ENCODE measurements around the gene RAB18.

Gene RAB18

GRCh38 chr10:27527666-27528295 lies 23.7 kb downstream of the RAB18 start:
- H3K27ac ChIP-seq: 0 out of 2 replicates have a peak overlapping the region, but pooled peaks have one; percentile 9
- TF ChIP-seq ZFX (IDR thresholded peaks at IDR 0.05; ENCODE audit: borderline replicate concordance) (no peak), CTCF (IDR thresholded peaks at IDR 0.05) (no peak)

- peak overlapping the region; percentile 72 for H3K27ac ChIP-seq
- TF ChIP-seq CTCF (IDR thresholded peaks at IDR 0.05) (no peak), ZFX (IDR thresholded peaks at IDR 0.05; ENCODE audit: borderline replicate concordance) (no peak)
Measured at GRCh38 chr10:27529010-27529783, 25.1 kb downstream of the RAB18 start.

- TF ChIP-seq CTCF (IDR thresholded peaks at IDR 0.05) (no peak), ZFX (IDR thresholded peaks at IDR 0.05; ENCODE audit: borderline replicate concordance) (no peak)
Measured at GRCh38 chr10:27530477-27530876, 26.4 kb downstream of the RAB18 start.

GRCh38 chr10:27531336-27531847 lies 27.3 kb downstream of the RAB18 start:
- peak overlapping the region; percentile 72 for H3K27ac ChIP-seq
- TF ChIP-seq CTCF (IDR thresholded peaks at IDR 0.05): no peak

More at GRCh38 chr10:27530477-27530876, 26.4 kb downstream of the RAB18 start:
- peak overlapping the region; percentile 72 for H3K27ac ChIP-seq

- TF ChIP-seq CTCF (IDR thresholded peaks at IDR 0.05): no peak
- TF ChIP-seq ZFX (IDR thresholded peaks at IDR 0.05; ENCODE audit: borderline replicate concordance): no peak
- no peak overlapping the region for H3K27ac ChIP-seq
Measured at GRCh38 chr10:27534161-27534700, 30.1 kb downstream of the RAB18 start.

GRCh38 chr10:27535317-27535716 lies 31.2 kb downstream of the RAB18 start:
- no peak overlapping the region for H3K27ac ChIP-seq
- no peak for TF ChIP-seq CTCF (IDR thresholded peaks at IDR 0.05)
- no peak for TF ChIP-seq ZFX (IDR thresholded peaks at IDR 0.05; ENCODE audit: borderline replicate concordance)

- TF ChIP-seq ZFX (IDR thresholded peaks at IDR 0.05; ENCODE audit: borderline replicate concordance): no peak
- TF ChIP-seq CTCF (IDR thresholded peaks at IDR 0.05): no peak
- 0 out of 2 replicates have a peak overlapping the region, but pooled peaks have one; percentile 8 for H3K27ac ChIP-seq
Measured at GRCh38 chr10:27536437-27536836, 32.3 kb downstream of the RAB18 start.

Measured in 22Rv1 (cell line).